NCI-H82 treated with DMSO at 0.1 percent for 48 hours (cell line): ENCODE results near the gene TRAPPC3L.

Experiments
- DNase-seq: peaks from one replicate; lab custom pipeline; 2025; ENCODE audit not compliant: unreplicated experiment; lab: John Stamatoyannopoulos, UW

TRAPPC3L gene

DNA sequence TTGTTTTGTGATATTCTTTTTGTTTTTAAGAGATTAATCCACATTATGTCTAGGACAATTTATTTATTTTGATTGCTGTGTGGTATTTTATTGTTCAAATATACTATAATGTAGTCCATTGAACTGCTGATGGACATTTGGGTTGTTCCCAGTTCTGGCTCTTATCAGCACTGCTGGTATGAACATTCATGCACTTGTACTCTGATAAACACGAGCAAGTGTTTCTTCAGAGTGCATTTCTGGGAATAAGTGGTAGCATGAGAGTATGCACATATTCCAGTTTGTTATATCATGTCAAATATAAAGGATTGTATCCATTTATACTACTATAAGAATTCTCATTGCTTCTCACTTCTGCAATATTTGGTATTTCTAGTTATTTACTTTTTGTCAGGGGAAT, 77.2 kb downstream of the TRAPPC3L start:
- no peak for DNase-seq

DNA sequence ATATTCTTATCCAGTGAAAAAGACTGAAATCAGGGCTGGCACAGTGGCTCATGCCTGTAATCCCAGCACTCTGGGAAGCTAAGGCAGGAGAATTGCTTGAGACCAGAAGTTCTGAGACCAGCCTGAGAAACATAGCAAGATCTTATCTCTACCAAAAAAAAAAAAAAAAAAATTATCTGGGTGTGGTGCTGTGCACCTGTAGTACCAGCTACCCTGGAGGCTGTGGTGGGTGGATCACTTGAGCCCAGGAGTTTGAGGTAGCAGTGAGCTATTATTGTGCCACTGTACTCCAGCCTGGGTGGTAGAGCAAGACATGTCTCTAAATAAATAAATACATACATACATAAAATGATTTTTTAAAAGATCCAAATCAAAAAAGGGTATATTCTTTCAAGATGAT, 78.0 kb downstream of the TRAPPC3L start:
- no peak for DNase-seq

DNA sequence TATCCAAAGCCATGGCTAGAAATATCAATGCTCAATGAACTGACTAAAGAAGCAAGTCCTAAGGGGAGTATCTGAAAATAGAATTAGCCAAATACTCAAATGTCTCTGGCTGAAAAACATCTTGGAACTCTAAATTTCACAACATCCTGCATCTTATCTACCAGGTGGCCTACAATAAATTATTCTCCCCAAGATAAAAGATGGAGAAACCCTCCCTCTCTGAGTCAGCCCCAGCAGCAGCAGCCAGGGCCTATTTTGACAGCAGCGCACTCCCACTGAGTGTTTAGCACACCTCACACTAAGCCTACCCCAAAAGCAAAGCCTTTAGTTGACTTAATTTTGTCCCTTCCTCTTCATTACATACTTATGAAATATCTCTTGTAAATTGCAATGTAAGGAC, 78.4 kb downstream of the TRAPPC3L start:
- no peak for DNase-seq

DNA sequence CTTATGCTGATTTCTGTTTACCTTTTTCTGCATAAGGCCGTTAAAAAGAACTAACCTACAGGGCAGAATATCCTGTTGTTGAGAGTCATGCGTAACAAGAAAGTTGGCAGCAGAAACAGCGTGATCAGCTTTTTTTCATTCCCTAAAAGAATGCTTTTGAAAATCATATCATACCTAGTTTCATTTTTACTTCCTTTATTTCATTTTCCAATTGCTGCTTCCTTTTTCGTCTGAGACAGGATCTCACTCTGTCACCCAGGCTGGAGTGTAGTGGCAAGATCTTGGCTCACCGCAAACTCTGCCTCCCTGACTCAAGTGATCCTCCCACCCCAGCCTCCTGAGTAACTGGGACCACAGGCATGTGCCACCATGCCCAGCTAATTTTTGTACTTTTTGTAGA, 80.2 kb downstream of the TRAPPC3L start:
- no peak for DNase-seq

GRCh38 chr6:116463301-116463700, 82.2 kb downstream of the TRAPPC3L start:
- DNase-seq, result no peak

- no peak for DNase-seq
These were observed 83.3 kb downstream of the TRAPPC3L start for GRCh38 chr6:116461932-116462885.

GRCh38 chr6:116461331-116461931, 84.1 kb downstream of the TRAPPC3L start, which contains the start of gene CALHM6:
CALHM6 (plus strand) TSS chr6:116461375; CDS start chr6:116461930, 555 bp downstream.
- no peak for DNase-seq

- no peak for DNase-seq
These were observed 85.6 kb downstream of the TRAPPC3L start for GRCh38 chr6:116459927-116460326.

GRCh38 chr6:116458264-116458663, 87.2 kb downstream of the TRAPPC3L start:
- no peak for DNase-seq

- DNase-seq, result no peak
These were observed 88.6 kb downstream of the TRAPPC3L start for GRCh38 chr6:116456927-116457326.

GRCh38 chr6:116456106-116456505, 89.4 kb downstream of the TRAPPC3L start:
- no peak for DNase-seq

DNA sequence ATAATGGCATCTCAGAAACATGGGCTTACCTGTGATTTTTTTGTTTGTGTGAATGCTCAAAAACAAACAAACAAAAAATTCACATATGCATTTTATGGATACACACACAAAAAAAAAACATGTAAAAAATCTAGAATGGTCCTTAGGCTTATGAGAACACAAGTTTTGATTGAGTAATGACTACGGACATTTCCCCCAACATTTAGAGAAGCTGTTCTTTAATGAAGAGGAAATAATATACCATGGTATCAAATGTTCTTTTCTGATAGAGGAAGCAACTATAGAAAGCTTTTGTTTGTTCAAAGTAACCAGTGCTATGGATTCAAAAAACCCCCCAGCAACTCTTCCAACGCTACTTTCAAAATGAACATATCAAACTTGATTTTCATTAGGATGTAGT, 93.0 kb downstream of the TRAPPC3L start:
- no peak for DNase-seq

GRCh38 chr6:116451916-116452315, 93.6 kb downstream of the TRAPPC3L start:
- no peak for DNase-seq

GRCh38 chr6:116450769-116451740, 94.4 kb downstream of the TRAPPC3L start:
- no peak for DNase-seq

GRCh38 chr6:116450185-116450710, 95.2 kb downstream of the TRAPPC3L start:
- no peak for DNase-seq

DNA sequence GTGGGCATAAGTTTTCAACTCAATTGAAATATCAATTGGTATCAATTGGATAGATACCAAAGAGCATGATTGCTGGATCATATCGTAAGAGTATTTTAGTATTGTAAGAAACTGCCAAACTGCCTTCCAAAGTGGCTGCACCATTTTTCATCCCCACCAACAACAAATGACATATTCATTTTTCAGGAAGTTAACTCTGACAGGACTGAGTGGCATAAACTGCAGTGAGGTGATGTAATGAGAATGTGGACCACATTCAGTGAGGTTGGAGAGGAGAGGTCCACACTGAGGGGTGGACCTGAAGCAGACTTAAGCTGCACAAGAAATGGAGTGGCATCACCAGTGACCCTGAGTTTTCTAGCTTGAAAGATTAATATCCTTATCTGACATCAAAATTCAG, 95.9 kb downstream of the TRAPPC3L start:
- no peak for DNase-seq

DNA sequence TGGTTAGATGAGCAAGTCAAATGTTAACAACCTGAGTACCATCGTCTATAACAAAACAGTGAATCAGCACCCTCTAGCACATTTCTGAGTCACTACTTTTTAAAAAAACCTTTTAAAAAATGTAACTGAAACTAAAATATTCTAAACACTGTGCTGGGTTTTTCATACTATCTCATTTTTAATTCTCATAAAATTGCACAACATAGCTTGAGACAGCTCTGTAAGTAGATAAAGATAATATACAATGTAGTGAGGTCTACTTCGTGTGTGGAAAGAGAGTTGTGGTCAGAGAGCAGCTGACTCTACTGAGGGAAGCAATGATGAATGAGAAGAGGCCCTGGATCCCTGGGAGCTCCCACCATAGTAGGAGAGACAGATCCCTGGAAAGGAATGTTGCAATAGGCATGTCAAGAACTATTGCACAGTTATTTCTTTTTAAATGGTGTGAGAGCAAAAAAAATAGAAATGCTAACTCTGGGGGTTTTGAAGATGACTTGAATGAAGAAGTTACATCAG, 97.9 kb downstream of the TRAPPC3L start:
- no peak for DNase-seq

DNA sequence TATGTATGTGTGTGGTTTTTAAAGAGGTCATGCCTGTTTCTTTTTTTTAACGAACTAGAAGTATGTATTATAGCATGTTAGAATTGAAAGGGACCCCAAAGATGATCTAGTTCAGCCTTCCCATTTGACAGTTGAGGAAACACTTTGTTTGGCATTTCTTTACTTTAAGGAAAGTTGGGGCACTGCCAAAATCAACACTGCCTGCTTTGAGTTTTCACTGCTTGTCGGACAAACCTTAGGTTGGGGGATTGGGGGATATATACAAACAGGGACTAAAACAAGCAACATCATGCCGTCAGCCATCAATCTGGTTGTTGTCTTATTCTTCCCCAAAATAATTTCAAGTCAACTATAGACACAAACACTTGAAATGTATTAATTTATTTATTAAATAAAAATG, 98.4 kb downstream of the TRAPPC3L start:
- DNase-seq, result no peak

GRCh38 chr6:116446399-116446798, 99.1 kb downstream of the TRAPPC3L start:
- no peak for DNase-seq

GRCh38 chr6:116445102-116445501, 100.4 kb downstream of the TRAPPC3L start:
- no peak for DNase-seq
